ENCODE data around the gene CFDP1. TPM values are rescaled to one million over a fixed set of nuclear protein-coding genes. Genes with fewer than 3 reads are reported as not detected.

CFDP1 gene
- total and polyA plus RNA-seq, 2 of the 13 experiments (the other 11 are each of a cell fraction or from before 2014, with no cell fraction given) = 78.6 to 153 TPM

DNA sequence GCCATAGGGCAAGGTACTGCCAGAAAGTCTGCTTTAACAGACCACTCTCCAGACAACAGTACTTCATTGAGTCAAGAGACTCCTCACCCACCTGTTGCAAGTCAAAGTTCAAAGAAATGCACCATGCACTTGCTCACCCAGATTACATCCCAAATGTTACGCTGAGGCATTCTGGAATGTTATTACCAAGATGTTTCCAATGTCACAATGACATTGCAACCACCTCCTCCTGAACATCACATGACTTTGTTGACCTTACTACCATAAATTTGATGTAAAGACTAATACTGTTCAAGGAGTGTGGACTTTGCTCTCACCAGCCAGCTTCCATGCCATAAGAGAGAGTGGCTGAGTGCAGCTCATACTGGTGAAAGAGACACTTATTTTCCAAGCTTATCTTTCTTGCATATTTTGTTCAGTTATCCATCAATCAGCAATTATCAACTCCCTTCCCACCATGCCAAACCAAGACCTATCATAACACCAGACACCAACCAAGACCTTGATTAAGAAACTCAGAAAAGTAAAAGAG lies 123.3 kb downstream of the CFDP1 start (continued):
- peak; percentile 77; the same call in 1 of the 2 replicates for TF ChIP-seq ZNF780A (CRISPR knock-in tag; IDR thresholded peaks at IDR 0.05)
- TF ChIP-seq, protein P1, sequence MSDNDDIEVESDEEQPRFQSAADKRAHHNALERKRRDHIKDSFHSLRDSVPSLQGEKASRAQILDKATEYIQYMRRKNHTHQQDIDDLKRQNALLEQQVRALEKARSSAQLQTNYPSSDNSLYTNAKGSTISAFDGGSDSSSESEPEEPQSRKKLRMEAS (IDR thresholded peaks at IDR 0.05) = peak; percentile 60
- no peak for TF ChIP-seq ZNF33A (CRISPR knock-in tag; IDR thresholded peaks at IDR 0.05; ENCODE audit: borderline replicate concordance)
- TF ChIP-seq ZSCAN29 (CRISPR knock-in tag; conservative IDR thresholded peaks at IDR 0.05) = 0 out of 2 replicates have a peak, but pooled peaks have one; percentile 12
- no peak for TF ChIP-seq ATM (IDR thresholded peaks at IDR 0.05; ENCODE audit: borderline replicate concordance)
- no peak for TF ChIP-seq ZNF788 (CRISPR knock-in tag; IDR thresholded peaks at IDR 0.05; ENCODE audit: borderline replicate concordance)
- TF ChIP-seq CHCHD3 (CRISPR knock-in tag; IDR thresholded peaks at IDR 0.05) = no peak
- no peak for TF ChIP-seq HNRNPLL (IDR thresholded peaks at IDR 0.05; ENCODE audit: low read depth, low read length, poor library complexity, severe bottlenecking)
- TF ChIP-seq, protein P2, sequence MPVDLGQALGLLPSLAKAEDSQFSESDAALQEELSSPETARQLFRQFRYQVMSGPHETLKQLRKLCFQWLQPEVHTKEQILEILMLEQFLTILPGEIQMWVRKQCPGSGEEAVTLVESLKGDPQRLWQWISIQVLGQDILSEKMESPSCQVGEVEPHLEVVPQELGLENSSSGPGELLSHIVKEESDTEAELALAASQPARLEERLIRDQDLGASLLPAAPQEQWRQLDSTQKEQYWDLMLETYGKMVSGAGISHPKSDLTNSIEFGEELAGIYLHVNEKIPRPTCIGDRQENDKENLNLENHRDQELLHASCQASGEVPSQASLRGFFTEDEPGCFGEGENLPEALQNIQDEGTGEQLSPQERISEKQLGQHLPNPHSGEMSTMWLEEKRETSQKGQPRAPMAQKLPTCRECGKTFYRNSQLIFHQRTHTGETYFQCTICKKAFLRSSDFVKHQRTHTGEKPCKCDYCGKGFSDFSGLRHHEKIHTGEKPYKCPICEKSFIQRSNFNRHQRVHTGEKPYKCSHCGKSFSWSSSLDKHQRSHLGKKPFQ (CRISPR knock-in tag; IDR thresholded peaks at IDR 0.05; ENCODE audit: insufficient replicate concordance) = no peak
- TF ChIP-seq RBM22 (optimal IDR thresholded peaks at IDR 0.05; ENCODE audit: low read length) = no peak
- TF ChIP-seq ZNF567 (CRISPR knock-in tag; IDR thresholded peaks at IDR 0.05; ENCODE audit: borderline replicate concordance) = no peak
- no peak for TF ChIP-seq SMARCC2 (IDR thresholded peaks at IDR 0.05)
- peak; percentile 84 for TF ChIP-seq SALL1 (CRISPR knock-in tag; IDR thresholded peaks at IDR 0.05)
- TF ChIP-seq NFAT5 (CRISPR knock-in tag; IDR thresholded peaks at IDR 0.05) = no peak
- TF ChIP-seq MLLT10 (CRISPR knock-in tag; IDR thresholded peaks at IDR 0.05) = no peak
- no peak for TF ChIP-seq CCAR2 (optimal IDR thresholded peaks at IDR 0.05; ENCODE audit: low read depth, low read length)
- TF ChIP-seq GLI4 (CRISPR knock-in tag; IDR thresholded peaks at IDR 0.05; ENCODE audit: borderline replicate concordance) = no peak
- no peak for TF ChIP-seq ZNF136 (CRISPR knock-in tag; IDR thresholded peaks at IDR 0.05; ENCODE audit: low read depth)
- peak; percentile 90 for TF ChIP-seq LCORL (IDR thresholded peaks at IDR 0.05)
- TF ChIP-seq LCORL (CRISPR knock-in tag; IDR thresholded peaks at IDR 0.05) = no peak; the same call in 1 of the 2 replicates
- no peak for TF ChIP-seq FLYWCH1 (CRISPR knock-in tag; IDR thresholded peaks at IDR 0.05)
- TF ChIP-seq GATAD2A (CRISPR knock-in tag; IDR thresholded peaks at IDR 0.05) = peak; percentile 97
- no peak for TF ChIP-seq ZC3H4 (CRISPR knock-in tag; IDR thresholded peaks at IDR 0.05; ENCODE audit: borderline replicate concordance)
- no peak for TF ChIP-seq ZNF121 (CRISPR knock-in tag; IDR thresholded peaks at IDR 0.05)
- no peak for TF ChIP-seq ZNF552 (CRISPR knock-in tag; IDR thresholded peaks at IDR 0.05; ENCODE audit: borderline replicate concordance)

All from HepG2 (cell line).